Measurements from ENCODE around the gene IDE.
"Not testable (repeated sequence)": the region's sequence is repeated elsewhere in the genome, so short reads cannot be mapped to it uniquely, and the experiment has no call there.

The IDE gene

GRCh38 chr10:92573798-92574547 lies at the start of gene IDE:
Gene IDE, minus strand, starts transcription at chr10:92574093. Its CDS starts 74 bp downstream, at chr10:92574019.
- H3K9me3 Mint-ChIP-seq = no peaks in the 10 kb centered on the region
- H3K36me3 Mint-ChIP-seq (ENCODE audit: low read depth) = peaks cover 25% of the 10 kb centered on the region
- intact Hi-C loops (cut with micrococcal nuclease) = loop anchor here (1.0 kb wide), 2 partner anchors 17 to 57 kb away; no protein-coding TSS in a partner anchor
- peak within 1 kb of the TSS; percentile 94 for H3K27ac Mint-ChIP-seq
- H3K4me3 Mint-ChIP-seq = peak within 1 kb of the TSS; percentile 88
- H3K27me3 Mint-ChIP-seq = no peaks in the 10 kb centered on the region
- peaks cover 48% of the 10 kb centered on the region for H3K4me1 Mint-ChIP-seq (ENCODE audit: low read depth)

GRCh38 chr10:92619368-92619767 lies 45.5 kb upstream of the IDE start:
- no peak overlapping the region for H3K4me3 Mint-ChIP-seq
- H3K9me3 Mint-ChIP-seq = no peaks in the 10 kb centered on the region
- intact Hi-C loops (cut with micrococcal nuclease) = no loop called here
- no peak overlapping the region for H3K27ac Mint-ChIP-seq
- H3K4me1 Mint-ChIP-seq (ENCODE audit: low read depth) = no peaks in the 10 kb centered on the region
- peaks cover 13% of the 10 kb centered on the region for H3K36me3 Mint-ChIP-seq (ENCODE audit: low read depth)
- no peaks in the 10 kb centered on the region for H3K27me3 Mint-ChIP-seq

GRCh38 chr10:92615515-92615914 lies 41.6 kb upstream of the IDE start:
- Mint-ChIP-seq H3K4me3 (no peak overlapping the region), H3K27me3 (no peaks in the 10 kb centered on the region), H3K27ac (no peak overlapping the region), H3K9me3 (no peaks in the 10 kb centered on the region), H3K36me3 (ENCODE audit: low read depth) (peaks cover 3% of the 10 kb centered on the region), H3K4me1 (ENCODE audit: low read depth) (no peaks in the 10 kb centered on the region)
- intact Hi-C loops (cut with micrococcal nuclease) = no loop called here

- Mint-ChIP-seq H3K9me3 (no peaks in the 10 kb centered on the region), H3K27ac (no peak overlapping the region), H3K27me3 (no peaks in the 10 kb centered on the region), H3K4me1 (ENCODE audit: low read depth) (peaks cover 18% of the 10 kb centered on the region), H3K4me3 (no peak overlapping the region), H3K36me3 (ENCODE audit: low read depth) (no peaks in the 10 kb centered on the region)
- intact Hi-C loops (cut with micrococcal nuclease) = no loop called here
Observed at GRCh38 chr10:92604841-92605240, 30.9 kb upstream of the IDE start.

GRCh38 chr10:92598321-92598720 lies 24.4 kb upstream of the IDE start:
- Mint-ChIP-seq H3K4me3 (no peak overlapping the region), H3K27ac (peak overlapping the region; percentile 18), H3K4me1 (ENCODE audit: low read depth) (peaks cover 27% of the 10 kb centered on the region), H3K9me3 (no peaks in the 10 kb centered on the region), H3K36me3 (ENCODE audit: low read depth) (peaks cover 1% of the 10 kb centered on the region), H3K27me3 (no peaks in the 10 kb centered on the region)
- intact Hi-C loops (cut with micrococcal nuclease) = loop anchor here (10.0 kb wide), 2 partner anchors 156 to 246 kb away; partner anchors contain the start of gene EXOC6

GRCh38 chr10:92595505-92595904 lies 21.6 kb upstream of the IDE start:
- Mint-ChIP-seq H3K27ac (peak overlapping the region; percentile 51), H3K27me3 (no peaks in the 10 kb centered on the region), H3K36me3 (ENCODE audit: low read depth) (peaks cover 10% of the 10 kb centered on the region), H3K4me1 (ENCODE audit: low read depth) (peaks cover 30% of the 10 kb centered on the region), H3K4me3 (no peak overlapping the region), H3K9me3 (no peaks in the 10 kb centered on the region)
- intact Hi-C loops (cut with micrococcal nuclease) = loop anchor here (10.0 kb wide), 2 partner anchors 159 to 249 kb away; partner anchors contain the start of gene EXOC6

GRCh38 chr10:92593619-92594588 lies 20.0 kb upstream of the IDE start:
- Mint-ChIP-seq H3K9me3 (no peaks in the 10 kb centered on the region), H3K36me3 (ENCODE audit: low read depth) (peaks cover 10% of the 10 kb centered on the region), H3K4me3 (peak overlapping the region; percentile 96), H3K4me1 (ENCODE audit: low read depth) (peaks cover 35% of the 10 kb centered on the region), H3K27ac (peak overlapping the region; percentile 98), H3K27me3 (no peaks in the 10 kb centered on the region)
- intact Hi-C loops (cut with micrococcal nuclease) = loop anchor here (2.0 to 10.0 kb wide), 5 partner anchors 95 to 302 kb away; partner anchors contain the start of genes CPEB3, EXOC6, HHEX and MARCHF5

GRCh38 chr10:92592761-92593618 lies 19.1 kb upstream of the IDE start, which contains the start of gene KIF11:
Gene KIF11, plus strand, starts transcription at chr10:92593130. Its CDS starts 246 bp downstream, at chr10:92593376.
- Mint-ChIP-seq H3K27me3 (no peaks in the 10 kb centered on the region), H3K4me3 (peak within 1 kb of the TSS; percentile 96), H3K27ac (peak within 1 kb of the TSS; percentile 98), H3K4me1 (ENCODE audit: low read depth) (peaks cover 35% of the 10 kb centered on the region), H3K9me3 (no peaks in the 10 kb centered on the region), H3K36me3 (ENCODE audit: low read depth) (peaks cover 10% of the 10 kb centered on the region)
- intact Hi-C loops (cut with micrococcal nuclease) = loop anchor here (2.0 to 10.0 kb wide), 5 partner anchors 96 to 301 kb away; partner anchors contain the start of genes CPEB3, EXOC6, HHEX and MARCHF5

- intact Hi-C loops (cut with micrococcal nuclease) = loop anchor here (1.0 to 10.0 kb wide), 7 partner anchors 17 to 299 kb away; partner anchors contain the start of genes CPEB3, EXOC6, HHEX and IDE
- peak overlapping the region; percentile 98 for H3K27ac Mint-ChIP-seq
- H3K9me3 Mint-ChIP-seq = no peaks in the 10 kb centered on the region
- peaks cover 30% of the 10 kb centered on the region for H3K4me1 Mint-ChIP-seq (ENCODE audit: low read depth)
- H3K4me3 Mint-ChIP-seq = peak overlapping the region; percentile 96
- H3K36me3 Mint-ChIP-seq (ENCODE audit: low read depth) = peaks cover 10% of the 10 kb centered on the region
- H3K27me3 Mint-ChIP-seq = no peaks in the 10 kb centered on the region
Observed at GRCh38 chr10:92591550-92592022, 17.7 kb upstream of the IDE start.

GRCh38 chr10:92590623-92591549 lies 17.0 kb upstream of the IDE start:
- H3K36me3 Mint-ChIP-seq (ENCODE audit: low read depth) = peaks cover 10% of the 10 kb centered on the region

GRCh38 chr10:92582347-92582746 lies 8.5 kb upstream of the IDE start:
- H3K9me3 Mint-ChIP-seq; H3K4me1 Mint-ChIP-seq (ENCODE audit: low read depth); intact Hi-C loops (cut with micrococcal nuclease); H3K4me3 Mint-ChIP-seq; H3K27me3 Mint-ChIP-seq; H3K27ac Mint-ChIP-seq; H3K36me3 Mint-ChIP-seq (ENCODE audit: low read depth): not testable (repeated sequence)

More at GRCh38 chr10:92590623-92591549, 17.0 kb upstream of the IDE start:
- Mint-ChIP-seq H3K4me1 (ENCODE audit: low read depth) (peaks cover 26% of the 10 kb centered on the region), H3K9me3 (no peaks in the 10 kb centered on the region), H3K4me3 (peak overlapping the region; percentile 96), H3K27me3 (no peaks in the 10 kb centered on the region), H3K27ac (peak overlapping the region; percentile 98)
- intact Hi-C loops (cut with micrococcal nuclease) = loop anchor here (1.0 to 10.0 kb wide), 6 partner anchors 17 to 299 kb away; partner anchors contain the start of genes CPEB3, EXOC6, IDE and MARCHF5

GRCh38 chr10:92575961-92576360 lies 2.1 kb upstream of the IDE start:
- Mint-ChIP-seq H3K27me3 (no peaks in the 10 kb centered on the region), H3K4me1 (ENCODE audit: low read depth) (peaks cover 34% of the 10 kb centered on the region), H3K4me3 (no peak overlapping the region), H3K27ac (no peak overlapping the region), H3K9me3 (no peaks in the 10 kb centered on the region), H3K36me3 (ENCODE audit: low read depth) (peaks cover 14% of the 10 kb centered on the region)
- intact Hi-C loops (cut with micrococcal nuclease) = no loop called here
